IMR-90 (cell line): ENCODE results near the gene CEP68.

Source experiments
- BHLHE40 ChIP-seq: fragments of 150-350 bp; IDR thresholded peaks from 2 replicates; pipeline ENCODE4 v1.6.1; 2016; ENCODE audit warnings: mild to moderate bottlenecking, low read depth, low read length
- CTCF ChIP-seq: conservative IDR thresholded peaks from 2 replicates; pipeline ENCODE4 v1.5.1; 2012; ENCODE audit warnings: mild to moderate bottlenecking, low read depth, low read length, improper control_type of control experiment
- ELK1 ChIP-seq: fragments of 150-350 bp; IDR thresholded peaks from 2 replicates; pipeline ENCODE4 v1.6.1; 2016; ENCODE audit warnings: low read depth, mild to moderate bottlenecking, low read length, moderate library complexity, borderline replicate concordance
- MAFK ChIP-seq: IDR thresholded peaks from 2 replicates; pipeline ENCODE4 v1.6.1; 2012; ENCODE audit warnings: low read depth, low read length, improper control_type of control experiment
- MXI1 ChIP-seq: IDR thresholded peaks from 2 replicates; pipeline ENCODE4 v1.6.1; 2012; ENCODE audit warnings: low read depth, mild to moderate bottlenecking, low read length, moderate library complexity, borderline replicate concordance
- NFE2L2 ChIP-seq: fragments of 150-350 bp; IDR thresholded peaks from 2 replicates; pipeline ENCODE4 v1.6.1; 2016; ENCODE audit warnings: low read depth, mild to moderate bottlenecking, low read length
- POLR2A ChIP-seq: IDR thresholded peaks from 2 replicates; pipeline ENCODE4 v1.6.1; 2012; ENCODE audit warnings: mild to moderate bottlenecking, low read depth, low read length
- RAD21 ChIP-seq: IDR thresholded peaks from 2 replicates; pipeline ENCODE4 v1.6.1; 2012; ENCODE audit warnings: low read length, improper control_type of control experiment
- RFX5 ChIP-seq: IDR thresholded peaks from 2 replicates; pipeline ENCODE4 v1.8.0; 2012; ENCODE audit warnings: low read depth, mild to moderate bottlenecking, low read length, moderate library complexity
- USF2 ChIP-seq: fragments of 150-350 bp; IDR thresholded peaks from 2 replicates; pipeline ENCODE4 v1.6.1; 2017; ENCODE audit warnings: mild to moderate bottlenecking, antibody characterized with exemption, low read length, low read depth

GRCh38 chr2:65101071-65101470 is 44.9 kb downstream of the CEP68 start:
- TF ChIP-seq CTCF, result no peak
- no peak for TF ChIP-seq USF2
- no peak for TF ChIP-seq ELK1
- TF ChIP-seq RAD21, result no peak
- TF ChIP-seq POLR2A, result no peak
- no peak for TF ChIP-seq MXI1
- TF ChIP-seq NFE2L2, result no peak
- TF ChIP-seq MAFK, result no peak
- TF ChIP-seq RFX5, result no peak
- TF ChIP-seq BHLHE40, result no peak
